ENCODE results near the gene RBM43. TPM values are rescaled to one million over a fixed set of nuclear protein-coding genes. Genes with fewer than 3 reads are reported as not detected.
"Not testable (repeated sequence)": the region's sequence is repeated elsewhere in the genome, so short reads cannot be mapped to it uniquely, and the experiment has no call there.

RBM43 gene
- polyA plus RNA-seq, 1 of the 3 experiments (the other 2 are of a cell fraction): 2.0 TPM

GRCh38 chr2:151297882-151298281 lies 36.2 kb upstream of the RBM43 start:
- Histone ChIP-seq H3K4me1 (ENCODE audit: control insufficient read depth in 1 of 2, insufficient read depth in 2 of 2, low read depth in 1 of 2, low read length in 1 of 2) (peaks cover 0 to 8% of the 10 kb centered on the region in 2 experiments; a peak in 1 of 4 replicates), H4K20me1 (ENCODE audit: insufficient read depth) (no peaks in the 10 kb centered on the region), H3K27ac (ENCODE audit: low read depth in 2 of 2, low read length in 1 of 2) (no peak overlapping the region), H2AFZ (ENCODE audit: low read depth) (peak overlapping the region; percentile 73; the same call in 1 of the 2 replicates), H3K4me3 (ENCODE audit: low read depth in 2 of 2, low read length in 1 of 2) (no peak overlapping the region), H3K27me3 (ENCODE audit: insufficient read depth) (no peaks in the 10 kb centered on the region), H3K9me2 (no peaks in the 10 kb centered on the region), H3K9ac (no peak overlapping the region), H3K4me2 (no peak overlapping the region), H3K36me3 (replicated peaks in 1 of 2; ENCODE audit: control insufficient read depth in 1 of 2, insufficient read depth in 2 of 2, low read length in 1 of 2) (no peaks in the 10 kb centered on the region), H3K79me2 (ENCODE audit: insufficient read depth) (no peaks in the 10 kb centered on the region), H3K9me3 (no peaks in the 10 kb centered on the region), H3F3A (replicated peaks; ENCODE audit: insufficient read depth) (no peaks in the 10 kb centered on the region)
- POLR2A ChIA-PET: no interaction called here
- CTCF ChIA-PET: no interaction called here
- WGBS (ENCODE audit: low lambda C conversion rate): 68% methylated on average over 1 of the region's 1 CpG
- TF ChIP-seq REST (IDR thresholded peaks at IDR 0.05; ENCODE audit: low read depth, low read length) (no peak), SMC3 (IDR thresholded peaks at IDR 0.05; ENCODE audit: low read depth, low read length) (no peak), GATA2 (CRISPR knock-in tag; IDR thresholded peaks at IDR 0.05) (no peak), NRF1 (IDR thresholded peaks at IDR 0.05; ENCODE audit: low read depth, low read length) (no peak), IRF3 (IDR thresholded peaks at IDR 0.05; ENCODE audit: low read depth, low read length) (no peak), RFX5 (IDR thresholded peaks at IDR 0.05; ENCODE audit: low read length) (no peak), USF2 (IDR thresholded peaks at IDR 0.05; ENCODE audit: borderline replicate concordance, low read depth, low read length) (no peak), TEAD4 (IDR thresholded peaks at IDR 0.05; ENCODE audit: borderline replicate concordance, insufficient read depth) (no peak), MXI1 (IDR thresholded peaks at IDR 0.05; ENCODE audit: low read depth, low read length) (no peak), SIN3A (IDR thresholded peaks at IDR 0.05; ENCODE audit: borderline replicate concordance, low read depth, low read length) (no peak), EP300 (IDR thresholded peaks at IDR 0.05; ENCODE audit: borderline replicate concordance in 1 of 2, low read depth in 1 of 2, low read length in 1 of 2) (no peak), NFIC (IDR thresholded peaks at IDR 0.05; ENCODE audit: borderline replicate concordance) (no peak), RCOR1 (IDR thresholded peaks at IDR 0.05; ENCODE audit: low read length) (no peak), ZBTB33 (IDR thresholded peaks at IDR 0.05; ENCODE audit: borderline replicate concordance, low read depth) (no peak), ELF1 (IDR thresholded peaks at IDR 0.05) (no peak)
- no peak for DNase-seq

- H3K79me2 ChIP-seq (ENCODE audit: insufficient read depth); H3K4me1 ChIP-seq (ENCODE audit: control insufficient read depth in 1 of 2, insufficient read depth in 2 of 2, low read depth in 1 of 2, low read length in 1 of 2); H3K36me3 ChIP-seq (replicated peaks in 1 of 2; ENCODE audit: control insufficient read depth in 1 of 2, insufficient read depth in 2 of 2, low read length in 1 of 2); H3K9ac ChIP-seq; H2AFZ ChIP-seq (ENCODE audit: low read depth); CTCF ChIA-PET; DNase-seq; H3K9me2 ChIP-seq; H3K27ac ChIP-seq (ENCODE audit: low read depth in 2 of 2, low read length in 1 of 2); H3K4me3 ChIP-seq (ENCODE audit: low read depth in 2 of 2, low read length in 1 of 2); H4K20me1 ChIP-seq (ENCODE audit: insufficient read depth); H3F3A ChIP-seq (replicated peaks; ENCODE audit: insufficient read depth); POLR2A ChIA-PET; H3K4me2 ChIP-seq; H3K27me3 ChIP-seq (ENCODE audit: insufficient read depth); H3K9me3 ChIP-seq: not testable (repeated sequence)
- 97% methylated on average over 19 of the region's 35 CpGs for WGBS (ENCODE audit: low lambda C conversion rate)
These were observed 34.3 kb upstream of the RBM43 start for GRCh38 chr2:151295926-151296325.
